GM23338 (cell line): Measurements from ENCODE around the gene HLCS. TPM values are rescaled to one million over a fixed set of nuclear protein-coding genes. Genes with fewer than 3 reads are reported as not detected.

ENCODE experiments used
- ATAC-seq: fragments of 200-7000 bp; cut with Tn5 transposase; 3 replicates; pipeline ENCODE4 v1.9.1; 2020
- DNase-seq: peaks from one replicate; pipeline ENCODE4 v3.0.0-alpha.2; 2015; ENCODE audit warnings: low spot score
- H2AFZ ChIP-seq: fragments of 200-600 bp; sonication (generic); 2 replicates; pipeline ENCODE4 v1.8.0; 2016; ENCODE audit warnings: antibody characterized with exemption, mild to moderate bottlenecking, moderate library complexity
- H3F3A ChIP-seq: fragments of 200-600 bp; sonication (generic); replicated peaks from 2 replicates; pipeline ENCODE4 v1.8.0; 2017; ENCODE audit warnings: antibody characterized with exemption, mixed run types, low read depth
- H3K27ac ChIP-seq: fragments of 200-600 bp; sonication (generic); 2 replicates; pipeline ENCODE4 v1.6.1; 2016; ENCODE audit warnings: low read depth
- H3K27me3 ChIP-seq: fragments of 200-600 bp; sonication (generic); 2 replicates; pipeline ENCODE4 v1.8.0; 2016; ENCODE audit warnings: mild to moderate bottlenecking, mixed run types, moderate library complexity; ENCODE audit not compliant: insufficient read depth
- H3K36me3 ChIP-seq: fragments of 200-600 bp; sonication (generic); 2 replicates; pipeline ENCODE4 v1.8.0; 2016; ENCODE audit warnings: mild to moderate bottlenecking; ENCODE audit not compliant: insufficient read depth
- H3K4me1 ChIP-seq: fragments of 200-600 bp; sonication (generic); 2 replicates; pipeline ENCODE4 v1.8.0; 2016; ENCODE audit warnings: mild to moderate bottlenecking, moderate library complexity; ENCODE audit not compliant: insufficient read depth
- H3K4me2 ChIP-seq: fragments of 200-600 bp; sonication (generic); 2 replicates; pipeline ENCODE4 v1.7.1; 2017; ENCODE audit warnings: mixed run types
- H3K4me3 ChIP-seq: fragments of 200-600 bp; sonication (generic); 2 replicates; pipeline ENCODE4 v1.6.1; 2016; ENCODE audit warnings: mixed run types
- H3K79me2 ChIP-seq: fragments of 200-600 bp; sonication (generic); replicated peaks from 2 replicates; pipeline ENCODE4 v1.8.0; 2017; ENCODE audit warnings: mild to moderate bottlenecking; ENCODE audit not compliant: insufficient read depth
- H3K9me2 ChIP-seq: fragments of 200-600 bp; sonication (generic); 2 replicates; pipeline ENCODE4 v1.8.0; 2017; ENCODE audit not compliant: insufficient read depth
- H4K20me1 ChIP-seq: fragments of 200-600 bp; sonication (generic); replicated peaks from 2 replicates; pipeline ENCODE4 v1.8.0; 2017; ENCODE audit warnings: mild to moderate bottlenecking; ENCODE audit not compliant: insufficient read depth
- H3K27ac Mint-ChIP-seq: 2 replicates; pipeline ENCODE4 v1.8.0; 2020; ENCODE audit warnings: inconsistent platforms, mild to moderate bottlenecking, moderate library complexity, mixed read lengths
- H3K27me3 Mint-ChIP-seq: 3 replicates; pipeline ENCODE4 v1.8.0; 2022; ENCODE audit warnings: low read depth, mild to moderate bottlenecking, moderate library complexity, mixed read lengths, inconsistent platforms; ENCODE audit not compliant: insufficient read depth, poor library complexity
- H3K36me3 Mint-ChIP-seq: 3 replicates; pipeline ENCODE4 v1.8.0; 2021; ENCODE audit warnings: low read depth, mild to moderate bottlenecking, inconsistent platforms, moderate library complexity, mixed read lengths
- H3K4me1 Mint-ChIP-seq: 3 replicates; pipeline ENCODE4 v1.8.0; 2020; ENCODE audit warnings: mild to moderate bottlenecking, inconsistent platforms, mixed read lengths
- H3K4me3 Mint-ChIP-seq: 3 replicates; pipeline ENCODE4 v1.8.0; 2021; ENCODE audit warnings: moderate library complexity, mild to moderate bottlenecking, inconsistent platforms, mixed read lengths
- H3K9me3 Mint-ChIP-seq: 3 replicates; pipeline ENCODE4 v1.8.0; 2020; ENCODE audit warnings: moderate library complexity, mild to moderate bottlenecking, inconsistent platforms, mixed read lengths
- CREB1 ChIP-seq: fragments of 250-450 bp; sonication (Bioruptor Pico); IDR thresholded peaks from 2 replicates; pipeline ENCODE4 v1.5.0; 2020; ENCODE audit warnings: low read depth, mild to moderate bottlenecking, moderate library complexity
- EZH2 ChIP-seq: fragments of 200-600 bp; sonication (generic); IDR thresholded peaks from one replicate; pipeline ENCODE4 v1.8.0; 2017; ENCODE audit warnings: antibody characterized with exemption, mild to moderate bottlenecking, low read depth; ENCODE audit not compliant: unreplicated experiment
- EZH2phosphoT487 ChIP-seq: fragments of 200-600 bp; sonication (generic); IDR thresholded peaks from one replicate; pipeline ENCODE4 v1.8.1; 2018; ENCODE audit warnings: antibody characterized with exemption; ENCODE audit not compliant: unreplicated experiment
- JUNB ChIP-seq: IDR thresholded peaks from one replicate; pipeline ENCODE4 v1.6.1; 2016; ENCODE audit warnings: antibody characterized with exemption; ENCODE audit not compliant: unreplicated experiment
- NANOG ChIP-seq: IDR thresholded peaks from 2 replicates; pipeline ENCODE4 v1.6.1; 2016; ENCODE audit warnings: antibody characterized with exemption, borderline replicate concordance
- STAT1 ChIP-seq: IDR thresholded peaks from one replicate; pipeline ENCODE4 v1.6.1; 2016; ENCODE audit warnings: antibody characterized with exemption; ENCODE audit not compliant: unreplicated experiment
- ZNF114 ChIP-seq: fragments of 250-450 bp; sonication (Bioruptor Pico); IDR thresholded peaks from 2 replicates; pipeline ENCODE4 v1.5.0; 2020; ENCODE audit warnings: mild to moderate bottlenecking, moderate library complexity
- ZNF331 ChIP-seq: fragments of 250-450 bp; sonication (Bioruptor Pico); IDR thresholded peaks from 2 replicates; pipeline ENCODE4 v1.5.0; 2020; ENCODE audit warnings: low read depth, mild to moderate bottlenecking, moderate library complexity
- polyA plus RNA-seq: library from polyadenylated mRNA; unstranded; fragments of >200 nt; fragmentation: Nextera tagmentation; extraction: Ambion mirVana; gene quantifications from 2 replicates; pipeline ENCODE4 v1.2.1, GENCODE V29; 2016
- total RNA-seq: library from RNA; depleted of rRNA; stranded (reverse); fragments of >200 nt; shearing (Covaris generic); gene quantifications from 2 replicates; pipeline ENCODE4 v1.2.3, GENCODE V29; 2014
- TF ChIP-seq, protein P1 (sequence below), 2 experiments: fragments of 200-600 bp in 1 of 2; sonication (generic) in 1 of 2; conservative IDR thresholded peaks; 2 replicates each; pipeline versions ENCODE4 v1.5.1 to v1.6.1; 2016 to 2017; ENCODE audit warnings: antibody characterized with exemption in 2 of 2, low read depth in 2 of 2, mild to moderate bottlenecking in 2 of 2, moderate library complexity in 1 of 2
- TF ChIP-seq, protein P2 (sequence below): IDR thresholded peaks from 2 replicates; pipeline ENCODE4 v1.6.1; 2016; ENCODE audit warnings: antibody characterized with exemption

The HLCS gene
- total and polyA plus RNA-seq, 2 experiments from 2014 or later, result 6.1 to 14.7 TPM

DNA sequence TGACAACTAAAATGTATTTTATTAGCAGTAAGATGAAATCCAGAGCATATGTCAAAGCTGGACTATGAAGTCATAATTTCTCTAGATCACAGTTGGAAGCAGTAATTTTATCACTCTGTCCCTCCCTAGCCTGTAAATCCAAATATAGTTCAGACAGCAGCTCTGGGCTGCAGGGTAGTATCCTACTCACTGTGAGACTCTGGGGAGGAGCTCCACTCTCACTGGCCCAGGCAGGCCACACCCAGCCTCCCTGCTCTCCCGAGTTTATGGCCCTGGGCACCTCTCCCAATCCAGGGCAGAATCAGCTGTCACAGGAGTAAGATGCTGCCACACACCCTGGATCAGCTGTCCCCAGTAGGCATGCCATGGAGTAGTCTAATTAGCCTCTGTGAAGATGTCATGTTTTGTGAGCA lies 131.1 kb downstream of the HLCS start:
- no peak overlapping the region for H3K4me2 ChIP-seq
- ATAC-seq, result peak; percentile 89
- H3F3A ChIP-seq, result no peaks in the 10 kb centered on the region
- Mint-ChIP-seq H3K4me3 (no peak overlapping the region), H3K27ac (no peak overlapping the region), H3K27me3 (peaks cover 5% of the 10 kb centered on the region), H3K4me1 (no peaks in the 10 kb centered on the region; the same call in 2 of the 3 replicates), H3K9me3 (no peaks in the 10 kb centered on the region), H3K36me3 (no peaks in the 10 kb centered on the region; the same call in 2 of the 3 replicates)
- no peaks in the 10 kb centered on the region for H3K36me3 ChIP-seq
- no peak for DNase-seq
- H3K4me3 ChIP-seq, result no peak overlapping the region
- H2AFZ ChIP-seq, result no peak overlapping the region
- H4K20me1 ChIP-seq, result 0 out of 2 replicates have a peak, but pooled peaks cover 4% of the 10 kb centered on the region
- no peak for TF ChIP-seq NANOG
- no peak for TF ChIP-seq JUNB
- no peak for TF ChIP-seq EZH2phosphoT487
- TF ChIP-seq, protein P1, sequence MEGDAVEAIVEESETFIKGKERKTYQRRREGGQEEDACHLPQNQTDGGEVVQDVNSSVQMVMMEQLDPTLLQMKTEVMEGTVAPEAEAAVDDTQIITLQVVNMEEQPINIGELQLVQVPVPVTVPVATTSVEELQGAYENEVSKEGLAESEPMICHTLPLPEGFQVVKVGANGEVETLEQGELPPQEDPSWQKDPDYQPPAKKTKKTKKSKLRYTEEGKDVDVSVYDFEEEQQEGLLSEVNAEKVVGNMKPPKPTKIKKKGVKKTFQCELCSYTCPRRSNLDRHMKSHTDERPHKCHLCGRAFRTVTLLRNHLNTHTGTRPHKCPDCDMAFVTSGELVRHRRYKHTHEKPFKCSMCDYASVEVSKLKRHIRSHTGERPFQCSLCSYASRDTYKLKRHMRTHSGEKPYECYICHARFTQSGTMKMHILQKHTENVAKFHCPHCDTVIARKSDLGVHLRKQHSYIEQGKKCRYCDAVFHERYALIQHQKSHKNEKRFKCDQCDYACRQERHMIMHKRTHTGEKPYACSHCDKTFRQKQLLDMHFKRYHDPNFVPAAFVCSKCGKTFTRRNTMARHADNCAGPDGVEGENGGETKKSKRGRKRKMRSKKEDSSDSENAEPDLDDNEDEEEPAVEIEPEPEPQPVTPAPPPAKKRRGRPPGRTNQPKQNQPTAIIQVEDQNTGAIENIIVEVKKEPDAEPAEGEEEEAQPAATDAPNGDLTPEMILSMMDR (conservative IDR thresholded peaks at IDR 0.05; ENCODE audit: low read depth in 2 of 2), result no peak
- TF ChIP-seq EZH2, result no peak
- no peak for TF ChIP-seq ZNF114
- TF ChIP-seq, protein P2, sequence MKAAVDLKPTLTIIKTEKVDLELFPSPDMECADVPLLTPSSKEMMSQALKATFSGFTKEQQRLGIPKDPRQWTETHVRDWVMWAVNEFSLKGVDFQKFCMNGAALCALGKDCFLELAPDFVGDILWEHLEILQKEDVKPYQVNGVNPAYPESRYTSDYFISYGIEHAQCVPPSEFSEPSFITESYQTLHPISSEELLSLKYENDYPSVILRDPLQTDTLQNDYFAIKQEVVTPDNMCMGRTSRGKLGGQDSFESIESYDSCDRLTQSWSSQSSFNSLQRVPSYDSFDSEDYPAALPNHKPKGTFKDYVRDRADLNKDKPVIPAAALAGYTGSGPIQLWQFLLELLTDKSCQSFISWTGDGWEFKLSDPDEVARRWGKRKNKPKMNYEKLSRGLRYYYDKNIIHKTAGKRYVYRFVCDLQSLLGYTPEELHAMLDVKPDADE, result no peak
- H3K27me3 ChIP-seq, result no peaks in the 10 kb centered on the region
- no peaks in the 10 kb centered on the region for H3K79me2 ChIP-seq
- no peak overlapping the region for H3K27ac ChIP-seq
- H3K9me2 ChIP-seq, result no peaks in the 10 kb centered on the region
- H3K4me1 ChIP-seq, result no peaks in the 10 kb centered on the region

DNA sequence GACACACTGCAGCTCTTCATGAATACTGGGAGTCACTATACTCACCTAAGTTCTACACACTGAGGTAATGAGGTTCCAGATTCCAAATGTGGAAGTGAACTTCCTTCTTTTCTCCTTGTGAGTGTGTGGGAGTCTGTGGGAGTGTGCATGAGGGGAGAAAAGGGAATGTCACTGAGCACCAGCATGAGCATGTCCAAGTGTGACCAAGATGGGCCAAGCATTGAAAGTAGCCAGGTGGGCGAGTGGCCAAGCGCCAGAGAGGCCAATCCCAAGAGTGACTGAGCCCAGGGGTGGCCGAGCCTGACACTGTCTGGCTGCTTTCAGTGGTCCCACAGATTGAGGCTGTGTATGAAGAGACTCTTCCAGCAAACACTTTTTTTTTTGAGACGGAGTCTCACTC lies 132.3 kb downstream of the HLCS start:
- no peaks in the 10 kb centered on the region for H3K79me2 ChIP-seq
- no peak overlapping the region for H3K27ac Mint-ChIP-seq
- no peaks in the 10 kb centered on the region for H3K4me1 ChIP-seq
- no peaks in the 10 kb centered on the region for H3K27me3 ChIP-seq
- no peak overlapping the region for H3K4me3 ChIP-seq
- H4K20me1 ChIP-seq, result 0 out of 2 replicates have a peak, but pooled peaks cover 3% of the 10 kb centered on the region
- H3K4me1 Mint-ChIP-seq, result peaks cover 2% of the 10 kb centered on the region; the same call in 1 of the 3 replicates
- no peak overlapping the region for H3K4me2 ChIP-seq
- H2AFZ ChIP-seq, result no peak overlapping the region
- no peaks in the 10 kb centered on the region; the same call in 2 of the 3 replicates for H3K36me3 Mint-ChIP-seq
- no peaks in the 10 kb centered on the region for H3K36me3 ChIP-seq
- H3K4me3 Mint-ChIP-seq, result no peak overlapping the region
- no peaks in the 10 kb centered on the region for H3K9me3 Mint-ChIP-seq
- H3K27ac ChIP-seq, result no peak overlapping the region
- H3K9me2 ChIP-seq, result no peaks in the 10 kb centered on the region
- ATAC-seq (no peak), DNase-seq (no peak)
- peaks cover 5% of the 10 kb centered on the region for H3K27me3 Mint-ChIP-seq
- no peaks in the 10 kb centered on the region for H3F3A ChIP-seq
- TF ChIP-seq STAT1 (no peak), ZNF331 (CRISPR knock-in tag) (no peak), EZH2 (no peak), CREB1 (CRISPR knock-in tag) (no peak)
- TF ChIP-seq, protein P2, result no peak
